AG04449 (cell line): Measurements from ENCODE around the gene HOXA5.
A peak's percentile ranks its signal among the peaks of the same experiment; 100 is the strongest.

Experiments used
- CTCF ChIA-PET: fragments of 350-600 bp; formaldehyde crosslinking; extraction: SDS; loops from one replicate; lab custom pipeline; 2021; ENCODE audit warnings: antibody characterized with exemption; lab: Yijun Ruan, JAX
- POLR2A ChIA-PET: fragments of 400-600, 350-600 bp; formaldehyde crosslinking; extraction: SDS; loops from one replicate; lab custom pipeline; 2020; ENCODE audit warnings: antibody characterized with exemption, inconsistent platforms; lab: Yijun Ruan, JAX
- DNase-seq: peaks from one replicate; pipeline ENCODE4 v3.0.0-alpha.2; 2010; ENCODE audit warnings: low read depth, low spot score
- H3K4me3 ChIP-seq: 2 replicates; pipeline ENCODE4 v1.5.1; 2011; ENCODE audit warnings: low read depth, mild to moderate bottlenecking, control low read depth, low read length
- TF ChIP-seq, protein P1 (sequence below): IDR thresholded peaks from one replicate; pipeline ENCODE4 v1.5.1; 2011; ENCODE audit warnings: mild to moderate bottlenecking, moderate library complexity, low read length, control low read depth, inconsistent platforms; ENCODE audit not compliant: insufficient read depth; ENCODE audit errors: missing control alignments

Gene HOXA5

DNA sequence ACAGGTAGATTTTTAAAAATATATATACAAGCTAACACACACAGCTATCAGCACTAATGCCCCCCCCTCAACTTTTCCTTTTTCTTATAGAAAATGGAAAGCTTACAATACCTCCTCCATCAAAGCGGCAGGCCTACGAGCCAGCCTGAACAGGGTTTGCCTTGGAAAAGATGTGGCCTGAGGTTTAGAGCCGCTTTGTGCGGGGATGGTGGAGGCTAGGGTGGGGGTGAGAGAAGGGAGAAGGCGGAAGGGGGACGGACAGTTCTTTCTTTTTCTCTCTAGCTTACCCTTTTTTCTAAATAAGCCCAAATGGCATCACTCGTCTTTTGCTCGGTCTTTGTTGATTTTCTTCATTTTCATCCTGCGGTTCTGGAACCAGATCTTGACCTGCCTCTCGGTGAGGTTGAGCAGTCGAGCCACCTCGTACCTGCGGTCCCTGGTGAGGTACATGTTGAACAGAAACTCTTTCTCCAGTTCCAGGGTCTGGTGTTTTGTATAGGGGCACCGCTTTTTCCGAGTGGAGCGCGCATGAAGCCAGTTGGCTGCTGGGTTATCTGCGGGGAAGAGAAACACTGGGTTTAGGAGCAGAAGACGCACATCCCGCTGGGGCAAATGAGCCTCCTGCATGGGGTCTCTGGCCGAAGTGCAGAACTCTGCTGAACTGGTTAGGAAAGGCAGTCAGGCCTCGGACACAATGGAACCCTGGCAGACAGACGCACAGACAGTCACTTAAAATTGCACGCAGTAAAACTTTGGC, 20.0 kb upstream of the HOXA5 start:
- ChIA-PET CTCF (interaction anchor here (0.7 to 6.8 kb wide), 16 partner anchors 10 to 1269 kb away, joined by 3 to 117 read pairs (median 21); partner anchors contain the start of genes HOXA10, HOXA3 and HOXA5), POLR2A (interaction anchor here (0.8 to 3.5 kb wide), 5 partner anchors 9 to 19 kb away, joined by 3 to 33 read pairs (median 4); partner anchors contain the start of genes HOXA10 and HOXA3)
- no peak for DNase-seq
- H3K4me3 ChIP-seq: peak overlapping the region; percentile 75
- TF ChIP-seq, protein P1, sequence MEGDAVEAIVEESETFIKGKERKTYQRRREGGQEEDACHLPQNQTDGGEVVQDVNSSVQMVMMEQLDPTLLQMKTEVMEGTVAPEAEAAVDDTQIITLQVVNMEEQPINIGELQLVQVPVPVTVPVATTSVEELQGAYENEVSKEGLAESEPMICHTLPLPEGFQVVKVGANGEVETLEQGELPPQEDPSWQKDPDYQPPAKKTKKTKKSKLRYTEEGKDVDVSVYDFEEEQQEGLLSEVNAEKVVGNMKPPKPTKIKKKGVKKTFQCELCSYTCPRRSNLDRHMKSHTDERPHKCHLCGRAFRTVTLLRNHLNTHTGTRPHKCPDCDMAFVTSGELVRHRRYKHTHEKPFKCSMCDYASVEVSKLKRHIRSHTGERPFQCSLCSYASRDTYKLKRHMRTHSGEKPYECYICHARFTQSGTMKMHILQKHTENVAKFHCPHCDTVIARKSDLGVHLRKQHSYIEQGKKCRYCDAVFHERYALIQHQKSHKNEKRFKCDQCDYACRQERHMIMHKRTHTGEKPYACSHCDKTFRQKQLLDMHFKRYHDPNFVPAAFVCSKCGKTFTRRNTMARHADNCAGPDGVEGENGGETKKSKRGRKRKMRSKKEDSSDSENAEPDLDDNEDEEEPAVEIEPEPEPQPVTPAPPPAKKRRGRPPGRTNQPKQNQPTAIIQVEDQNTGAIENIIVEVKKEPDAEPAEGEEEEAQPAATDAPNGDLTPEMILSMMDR: no peak

DNA sequence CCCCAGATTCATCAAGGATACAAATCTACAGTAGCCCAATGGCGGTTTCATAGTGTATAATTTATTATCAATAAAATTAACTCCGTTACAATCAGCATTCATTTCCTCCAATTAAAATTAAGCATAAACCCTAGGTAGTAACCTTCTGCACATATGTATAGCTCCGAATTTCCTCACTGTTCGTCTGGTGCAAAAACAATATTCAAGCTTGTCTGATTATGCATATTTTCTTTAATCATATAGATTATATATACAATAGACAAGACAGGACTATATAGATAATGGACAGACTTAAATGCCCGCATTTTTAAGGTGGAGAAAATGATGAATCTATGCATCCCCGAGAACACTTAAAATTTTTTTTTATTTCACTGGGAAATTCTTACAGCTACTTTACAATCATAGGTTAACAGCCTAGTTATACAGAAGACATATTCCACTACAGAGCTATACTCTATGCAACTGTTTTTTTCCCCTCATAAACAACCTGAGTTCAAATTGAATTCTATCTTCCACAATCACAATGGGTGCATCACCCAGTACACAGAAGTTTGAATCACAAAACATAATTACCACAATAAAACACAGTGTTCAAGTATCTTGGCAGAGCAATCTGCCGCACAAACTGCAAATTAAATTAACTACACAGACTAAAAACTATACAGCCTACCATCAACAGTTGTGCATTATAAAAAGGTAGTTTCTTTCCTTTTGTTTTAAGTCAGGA, 19.2 kb upstream of the HOXA5 start:
- H3K4me3 ChIP-seq: peak overlapping the region; percentile 75
- TF ChIP-seq, protein P1: no peak
- no peak for DNase-seq
- ChIA-PET POLR2A (interaction anchor here (0.8 to 3.5 kb wide), 5 partner anchors 11 to 1306 kb away, joined by 3 to 33 read pairs (median 5); partner anchors contain the start of genes HOXA10 and HOXA3), CTCF (interaction anchor here (0.7 to 6.8 kb wide), 19 partner anchors 9 to 1268 kb away, joined by 3 to 117 read pairs (median 16); partner anchors contain the start of genes HOXA1, HOXA10, HOXA3 and HOXA5)

DNA sequence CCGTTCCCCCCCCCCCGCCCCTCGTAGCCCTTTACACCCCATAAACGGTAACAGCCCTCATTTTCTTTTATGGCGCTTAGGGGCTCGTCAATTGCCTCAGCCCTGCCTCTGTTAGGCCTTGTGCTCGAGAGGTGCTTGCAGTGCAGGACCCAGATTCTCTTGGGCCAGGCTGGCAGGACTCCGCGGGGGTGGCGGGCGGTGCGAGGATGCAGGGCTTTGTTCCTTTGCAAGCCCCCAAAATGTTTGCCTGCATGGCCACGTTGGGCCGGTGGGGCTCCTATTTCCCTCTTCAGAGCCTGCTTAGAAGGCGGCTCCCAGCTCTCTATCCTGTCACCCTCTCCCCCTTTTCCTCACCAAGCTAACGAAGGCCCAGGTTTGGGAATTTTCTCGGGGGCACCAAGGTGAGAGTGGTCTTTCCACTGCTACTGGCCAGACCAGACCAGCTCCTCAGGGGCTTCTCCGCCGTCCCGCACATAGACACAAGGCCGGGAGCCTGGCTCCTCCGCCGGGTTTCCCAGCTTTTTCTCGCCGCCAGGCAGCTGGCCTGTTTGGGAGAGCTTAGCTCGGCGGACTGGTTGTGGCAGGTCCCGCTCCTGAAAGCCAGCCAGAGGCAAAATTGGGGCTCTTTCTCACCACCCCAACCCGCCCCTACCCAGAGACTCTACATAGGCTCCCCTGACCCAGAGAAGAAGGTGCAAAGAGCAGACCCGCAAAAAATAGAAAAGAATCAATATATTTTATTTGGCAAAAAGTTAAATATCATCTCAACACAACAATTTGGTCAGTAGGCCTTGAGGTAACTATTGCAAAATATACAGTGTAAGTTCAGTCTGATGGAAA, 18.5 kb upstream of the HOXA5 start:
- ChIA-PET POLR2A (interaction anchor here (1.1 to 3.5 kb wide), 5 partner anchors 12 to 1306 kb away, joined by 3 to 33 read pairs (median 5); partner anchors contain the start of gene HOXA10), CTCF (interaction anchor here (1.0 to 6.8 kb wide), 26 partner anchors 8 to 1308 kb away, joined by 3 to 117 read pairs (median 10); partner anchors contain the start of genes HOXA1, HOXA10, HOXA3 and HOXA4)
- no peak for DNase-seq
- peak overlapping the region; percentile 75 for H3K4me3 ChIP-seq
- TF ChIP-seq, protein P1: no peak

DNA sequence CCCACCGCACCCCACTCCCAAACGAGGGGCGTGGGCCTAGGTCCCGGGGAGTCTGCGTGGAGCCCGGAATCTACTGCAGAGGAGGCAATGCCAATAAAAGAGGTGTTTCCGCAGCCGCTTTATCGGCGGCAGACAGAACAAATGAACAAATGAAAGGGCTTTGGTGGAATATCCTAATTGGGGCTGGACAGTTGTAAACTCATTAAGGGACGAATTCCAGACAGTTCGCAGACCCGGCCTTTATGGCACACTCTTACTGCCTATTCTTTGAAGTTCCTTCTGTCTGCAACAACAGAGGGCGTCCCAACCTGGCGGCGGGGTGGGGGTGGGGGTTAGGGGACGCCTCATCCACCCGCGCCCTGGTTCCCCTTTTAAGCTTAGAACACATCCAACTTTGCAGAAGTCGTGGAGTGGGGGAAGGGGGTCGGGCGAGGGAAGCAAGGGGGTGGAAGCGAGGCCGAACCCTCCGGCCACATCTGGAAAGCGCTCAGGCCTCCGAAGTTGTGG, 17.8 kb upstream of the HOXA5 start:
- no peak for DNase-seq
- TF ChIP-seq, protein P1: no peak
- peak overlapping the region; percentile 75 for H3K4me3 ChIP-seq
- ChIA-PET POLR2A (interaction anchor here (0.8 to 3.5 kb wide), 7 partner anchors 10 to 1306 kb away, joined by 3 to 33 read pairs (median 5); partner anchors contain the start of gene HOXA10), CTCF (interaction anchor here (0.6 to 6.8 kb wide), 28 partner anchors 9 to 1307 kb away, joined by 3 to 117 read pairs (median 8); partner anchors contain the start of genes HOXA1, HOXA10, HOXA3 and HOXA4)

DNA sequence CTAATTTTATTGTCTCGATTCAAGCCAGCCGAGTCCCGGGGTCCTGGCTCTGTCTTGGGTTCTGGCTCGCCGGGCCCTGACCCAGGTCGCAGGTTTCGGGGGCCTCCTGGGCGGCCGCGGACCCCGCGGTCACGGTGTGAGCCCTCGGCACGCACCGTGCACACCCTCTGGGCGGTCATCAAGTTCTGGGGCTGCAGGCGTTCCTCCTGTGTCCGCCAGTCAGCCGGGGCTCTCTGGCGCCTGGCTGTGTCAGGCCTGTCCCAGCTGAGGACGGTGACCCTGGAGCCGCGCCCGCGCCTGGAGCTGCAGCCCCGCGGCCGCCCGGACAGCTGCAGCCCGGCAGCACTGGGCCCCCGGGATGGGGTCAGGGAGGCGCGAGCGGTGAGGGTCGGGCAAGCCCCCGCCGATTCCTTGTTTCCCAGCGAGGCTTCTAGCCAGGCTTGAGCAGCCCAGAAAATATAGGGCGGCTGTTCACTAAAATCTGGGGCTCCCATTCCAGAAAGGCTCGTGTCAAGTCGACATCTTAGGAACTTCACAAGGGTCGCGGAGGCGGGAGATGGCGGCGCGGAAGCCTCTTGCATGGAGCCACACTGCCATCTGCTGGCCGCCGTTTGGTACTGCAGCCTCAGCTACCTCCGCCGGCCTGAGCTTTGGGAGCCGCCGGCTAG, 17.2 kb upstream of the HOXA5 start:
- ChIA-PET POLR2A (interaction anchor here (0.8 to 3.5 kb wide), 5 partner anchors 10 to 1305 kb away, joined by 3 to 33 read pairs (median 3); partner anchors contain the start of gene HOXA10), CTCF (interaction anchor here (0.6 to 6.8 kb wide), 26 partner anchors 8 to 1306 kb away, joined by 3 to 117 read pairs (median 10); partner anchors contain the start of genes HOXA1, HOXA10, HOXA3 and HOXA4)
- no peak for DNase-seq
- H3K4me3 ChIP-seq: peak overlapping the region; percentile 75
- TF ChIP-seq, protein P1: peak; percentile 100
